ENCODE measurements around the gene MYZAP.

DNA sequence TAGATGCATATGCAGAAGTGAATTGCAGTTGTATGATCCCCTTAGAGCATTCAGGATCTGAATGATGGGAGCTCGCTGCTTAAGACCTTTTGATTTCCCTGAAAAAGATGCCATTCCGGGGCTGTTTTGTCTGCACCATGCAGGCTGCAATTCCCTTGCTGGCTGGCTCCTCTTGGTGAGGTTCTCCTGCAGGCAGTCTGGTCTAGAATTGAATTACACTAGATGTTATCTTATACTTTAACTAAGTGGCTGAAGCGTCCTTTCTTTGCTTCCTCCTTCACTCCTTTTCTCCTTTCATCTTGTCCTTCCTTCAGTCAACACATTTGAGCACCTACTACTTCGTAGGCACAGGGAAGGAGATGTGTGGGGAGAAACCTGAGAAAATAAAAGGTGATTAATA lies 18.6 kb upstream of the MYZAP start:
- no peak for TF ChIP-seq POLR2A (IDR thresholded peaks at IDR 0.05)
- TF ChIP-seq EP300 (IDR thresholded peaks at IDR 0.05), result no peak
- TF ChIP-seq, protein P1, sequence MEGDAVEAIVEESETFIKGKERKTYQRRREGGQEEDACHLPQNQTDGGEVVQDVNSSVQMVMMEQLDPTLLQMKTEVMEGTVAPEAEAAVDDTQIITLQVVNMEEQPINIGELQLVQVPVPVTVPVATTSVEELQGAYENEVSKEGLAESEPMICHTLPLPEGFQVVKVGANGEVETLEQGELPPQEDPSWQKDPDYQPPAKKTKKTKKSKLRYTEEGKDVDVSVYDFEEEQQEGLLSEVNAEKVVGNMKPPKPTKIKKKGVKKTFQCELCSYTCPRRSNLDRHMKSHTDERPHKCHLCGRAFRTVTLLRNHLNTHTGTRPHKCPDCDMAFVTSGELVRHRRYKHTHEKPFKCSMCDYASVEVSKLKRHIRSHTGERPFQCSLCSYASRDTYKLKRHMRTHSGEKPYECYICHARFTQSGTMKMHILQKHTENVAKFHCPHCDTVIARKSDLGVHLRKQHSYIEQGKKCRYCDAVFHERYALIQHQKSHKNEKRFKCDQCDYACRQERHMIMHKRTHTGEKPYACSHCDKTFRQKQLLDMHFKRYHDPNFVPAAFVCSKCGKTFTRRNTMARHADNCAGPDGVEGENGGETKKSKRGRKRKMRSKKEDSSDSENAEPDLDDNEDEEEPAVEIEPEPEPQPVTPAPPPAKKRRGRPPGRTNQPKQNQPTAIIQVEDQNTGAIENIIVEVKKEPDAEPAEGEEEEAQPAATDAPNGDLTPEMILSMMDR (IDR thresholded peaks at IDR 0.05), result no peak
- TF ChIP-seq POLR2AphosphoS5 (IDR thresholded peaks at IDR 0.05), result no peak

All from sigmoid colon (tissue), 4 donors.